ENCODE data around the gene AUTS2. TPM values are rescaled to one million over a fixed set of nuclear protein-coding genes. Genes with fewer than 3 reads are reported as not detected.
A peak's percentile ranks its signal among the peaks of the same experiment; 100 is the strongest.

AUTS2 gene
- polyA plus RNA-seq, 3 donors = 0.08 to 0.35 TPM; not detected in 1

DNA sequence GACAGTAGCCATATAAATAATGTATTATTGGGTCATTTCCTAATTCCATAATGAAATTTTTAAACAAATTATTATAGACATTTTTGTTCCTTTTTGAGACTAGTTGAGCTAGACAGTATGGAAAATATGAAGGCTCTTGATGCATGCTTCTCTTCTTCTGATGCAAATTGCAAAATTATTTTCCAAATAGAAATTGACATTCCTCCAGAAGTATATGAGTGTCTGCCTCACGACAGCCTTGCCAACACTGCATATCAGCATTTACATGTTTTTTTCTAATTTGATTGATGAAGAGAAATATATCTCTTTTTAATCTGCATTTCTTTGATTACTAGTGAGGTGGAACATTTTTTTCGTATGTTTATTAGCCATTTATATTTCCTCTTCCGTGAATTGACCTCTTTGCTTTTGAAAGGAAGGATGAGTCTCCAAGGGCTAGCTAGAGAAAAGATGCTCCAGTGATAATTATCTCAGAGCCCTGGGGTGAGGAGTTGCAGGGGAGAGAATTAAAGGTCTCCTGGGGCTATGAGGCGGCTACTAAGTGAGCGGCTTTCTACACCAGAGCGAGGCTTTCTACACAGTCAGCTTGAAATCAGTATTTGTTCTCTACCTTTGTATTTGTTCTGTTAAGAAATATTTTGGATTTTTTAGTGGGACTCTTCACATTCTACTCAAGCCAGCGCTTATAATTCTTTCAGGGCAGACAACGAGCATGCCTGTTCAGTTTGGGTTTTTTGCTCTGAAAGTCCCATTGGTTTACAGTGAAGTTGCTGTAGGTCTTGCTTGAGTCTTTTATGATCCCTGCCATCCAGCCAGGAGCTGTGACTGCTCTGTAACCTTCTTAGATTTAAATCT is 821.5 kb downstream of the AUTS2 start:
- WGBS (ENCODE audit: insufficient coverage) = 96% methylated on average over 5 of the region's 8 CpGs
- Histone ChIP-seq H4K20me1 (ENCODE audit: insufficient read depth, low read length) (no peaks in the 10 kb centered on the region), H3K4me1 (ENCODE audit: control insufficient read depth in 1 of 2, insufficient read depth in 2 of 2, low read length in 2 of 2) (no peaks in the 10 kb centered on the region), H3K27me3 (ENCODE audit: control insufficient read depth in 2 of 2, insufficient read depth in 2 of 2, low read length in 2 of 2) (no peaks in the 10 kb centered on the region), H3K9ac (ENCODE audit: insufficient read depth, low read length, poor library complexity, severe bottlenecking) (no peak overlapping the region), H2AFZ (ENCODE audit: insufficient read depth, low read depth, low read length, poor library complexity, severe bottlenecking) (no peak overlapping the region), H3K27ac (ENCODE audit: low read depth in 1 of 2, low read length in 2 of 2) (no peak overlapping the region), H3K4me3 (replicated peaks in 1 of 3; ENCODE audit: low read depth in 2 of 3, low read length in 3 of 3) (no peak overlapping the region), H3K36me3 (replicated peaks in 1 of 2; ENCODE audit: control insufficient read depth in 1 of 2, insufficient read depth in 2 of 2, low read length in 2 of 2) (no peaks in the 10 kb centered on the region), H3K4me2 (replicated peaks; ENCODE audit: extremely low read depth, low read length, poor library complexity, severe bottlenecking) (no peak overlapping the region), H3K79me2 (ENCODE audit: insufficient read depth, low read length) (no peaks in the 10 kb centered on the region), H3K9me3 (replicated peaks in 1 of 2; ENCODE audit: control insufficient read depth in 1 of 2, insufficient read depth in 1 of 2, low read length in 2 of 2) (no peaks in the 10 kb centered on the region)
- H3K4me3 Mint-ChIP-seq = no peak overlapping the region
- TF ChIP-seq, protein P1, sequence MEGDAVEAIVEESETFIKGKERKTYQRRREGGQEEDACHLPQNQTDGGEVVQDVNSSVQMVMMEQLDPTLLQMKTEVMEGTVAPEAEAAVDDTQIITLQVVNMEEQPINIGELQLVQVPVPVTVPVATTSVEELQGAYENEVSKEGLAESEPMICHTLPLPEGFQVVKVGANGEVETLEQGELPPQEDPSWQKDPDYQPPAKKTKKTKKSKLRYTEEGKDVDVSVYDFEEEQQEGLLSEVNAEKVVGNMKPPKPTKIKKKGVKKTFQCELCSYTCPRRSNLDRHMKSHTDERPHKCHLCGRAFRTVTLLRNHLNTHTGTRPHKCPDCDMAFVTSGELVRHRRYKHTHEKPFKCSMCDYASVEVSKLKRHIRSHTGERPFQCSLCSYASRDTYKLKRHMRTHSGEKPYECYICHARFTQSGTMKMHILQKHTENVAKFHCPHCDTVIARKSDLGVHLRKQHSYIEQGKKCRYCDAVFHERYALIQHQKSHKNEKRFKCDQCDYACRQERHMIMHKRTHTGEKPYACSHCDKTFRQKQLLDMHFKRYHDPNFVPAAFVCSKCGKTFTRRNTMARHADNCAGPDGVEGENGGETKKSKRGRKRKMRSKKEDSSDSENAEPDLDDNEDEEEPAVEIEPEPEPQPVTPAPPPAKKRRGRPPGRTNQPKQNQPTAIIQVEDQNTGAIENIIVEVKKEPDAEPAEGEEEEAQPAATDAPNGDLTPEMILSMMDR (IDR thresholded peaks at IDR 0.05) = no peak
- H3K27ac Mint-ChIP-seq = no peak overlapping the region
- H3K4me1 Mint-ChIP-seq = no peaks in the 10 kb centered on the region
- intact Hi-C loops (cut with micrococcal nuclease) = no loop called here
- H3K9me3 Mint-ChIP-seq = peaks cover 0 to 3% (median 0%) of the 10 kb centered on the region in 7 donors
- H3K27me3 Mint-ChIP-seq (ENCODE audit: low read depth in 3 of 3) = peaks cover 0 to 2% (median 0%) of the 10 kb centered on the region in 3 donors
- H3K36me3 Mint-ChIP-seq = no peaks in the 10 kb centered on the region
- no peak for DNase-seq

- Histone ChIP-seq H3K27me3 (ENCODE audit: control insufficient read depth in 2 of 2, insufficient read depth in 2 of 2, low read length in 2 of 2) (no peaks in the 10 kb centered on the region), H4K20me1 (ENCODE audit: insufficient read depth, low read length) (no peaks in the 10 kb centered on the region), H2AFZ (ENCODE audit: insufficient read depth, low read depth, low read length, poor library complexity, severe bottlenecking) (no peak overlapping the region), H3K4me2 (replicated peaks; ENCODE audit: extremely low read depth, low read length, poor library complexity, severe bottlenecking) (no peak overlapping the region), H3K27ac (ENCODE audit: low read depth in 1 of 2, low read length in 2 of 2) (no peak overlapping the region), H3K79me2 (ENCODE audit: insufficient read depth, low read length) (no peaks in the 10 kb centered on the region), H3K4me3 (replicated peaks in 1 of 3; ENCODE audit: low read depth in 2 of 3, low read length in 3 of 3) (no peak overlapping the region), H3K9me3 (replicated peaks in 1 of 2; ENCODE audit: control insufficient read depth in 1 of 2, insufficient read depth in 1 of 2, low read length in 2 of 2) (no peaks in the 10 kb centered on the region), H3K4me1 (ENCODE audit: control insufficient read depth in 1 of 2, insufficient read depth in 2 of 2, low read length in 2 of 2) (no peaks in the 10 kb centered on the region), H3K9ac (ENCODE audit: insufficient read depth, low read length, poor library complexity, severe bottlenecking) (no peak overlapping the region), H3K36me3 (replicated peaks in 1 of 2; ENCODE audit: control insufficient read depth in 1 of 2, insufficient read depth in 2 of 2, low read length in 2 of 2) (no peaks in the 10 kb centered on the region)
- Mint-ChIP-seq H3K36me3 (no peaks in the 10 kb centered on the region), H3K9me3 (peaks cover 0 to 3% (median 0%) of the 10 kb centered on the region in 7 donors), H3K27ac (peak overlapping the region in 1 of 7 donors; percentile 25), H3K4me1 (no peaks in the 10 kb centered on the region), H3K27me3 (ENCODE audit: low read depth in 3 of 3) (peaks cover 0 to 2% (median 0%) of the 10 kb centered on the region in 3 donors), H3K4me3 (no peak overlapping the region)
- TF ChIP-seq, protein P1 (IDR thresholded peaks at IDR 0.05) = no peak
- DNase-seq = no peak
- no CpG with 5 or more reads among the region's 2 CpGs for WGBS (ENCODE audit: insufficient coverage)
- intact Hi-C loops (cut with micrococcal nuclease) = no loop called here
Observed at GRCh38 chr7:70420381-70420662, 822.0 kb downstream of the AUTS2 start.

Measured in CD14-positive monocyte (primary cell).